Esophagus (tissue), 2 donors: Measurements from ENCODE around the gene TMC1. TPM values are rescaled to one million over a fixed set of nuclear protein-coding genes. Genes with fewer than 3 reads are reported as not detected.

ENCODE experiments used
- H3K27ac ChIP-seq, 2 donors: one replicate each; pipeline ENCODE4 v1.5.1; 2013; ENCODE audit warnings: low read depth in 2 of 2, mild to moderate bottlenecking in 2 of 2, inconsistent platforms in 1 of 2, low read length in 1 of 2, moderate library complexity in 1 of 2
- H3K27me3 ChIP-seq, 2 donors: one replicate each; pipeline ENCODE4 v1.6.1; 2013; ENCODE audit warnings: low read length in 2 of 2, control low read depth in 1 of 2, mild to moderate bottlenecking in 1 of 2; ENCODE audit not compliant: insufficient read depth in 2 of 2, control insufficient read depth in 1 of 2
- H3K36me3 ChIP-seq, 2 donors: one replicate each; pipeline ENCODE4 v1.6.1; 2013; ENCODE audit warnings: low read length in 1 of 2; ENCODE audit not compliant: control insufficient read depth in 2 of 2, insufficient read depth in 2 of 2
- H3K4me1 ChIP-seq, 2 donors: one replicate each; pipeline ENCODE4 v1.6.1; 2013; ENCODE audit warnings: low read length in 1 of 2; ENCODE audit not compliant: control insufficient read depth in 2 of 2, insufficient read depth in 2 of 2
- H3K4me3 ChIP-seq, 2 donors: one replicate each; pipeline ENCODE4 v1.5.1; 2013; ENCODE audit warnings: low read length in 2 of 2, mild to moderate bottlenecking in 2 of 2, low read depth in 1 of 2, moderate library complexity in 1 of 2
- H3K9me3 ChIP-seq, 2 donors: one replicate each; pipeline ENCODE4 v1.6.1; 2013; ENCODE audit warnings: mild to moderate bottlenecking in 2 of 2, low read depth in 1 of 2, low read length in 1 of 2, moderate library complexity in 1 of 2; ENCODE audit not compliant: control insufficient read depth in 2 of 2, insufficient read depth in 1 of 2
- WGBS, 2 donors: extraction: QIAGEN DNeasy Blood & Tissue Kit; methylation state at CpG; one replicate each; pipeline ENCODE4 v1.1.7; 2013; 5-methylcytosine and 5-hydroxymethylcytosine counted together
- polyA plus RNA-seq, 2 donors: library from polyadenylated mRNA; stranded (reverse); fragments of 200-250 nt; gene quantifications; one replicate each; pipeline ENCODE4 v1.2.3, GENCODE V29; 2013
- donor health status: healthy with polysubstance abuse.
- donor health status: Bipolar disorder and iron deficiency.

Gene TMC1
- polyA plus RNA-seq, 2 donors, result 6.1 to 10.3 TPM

DNA sequence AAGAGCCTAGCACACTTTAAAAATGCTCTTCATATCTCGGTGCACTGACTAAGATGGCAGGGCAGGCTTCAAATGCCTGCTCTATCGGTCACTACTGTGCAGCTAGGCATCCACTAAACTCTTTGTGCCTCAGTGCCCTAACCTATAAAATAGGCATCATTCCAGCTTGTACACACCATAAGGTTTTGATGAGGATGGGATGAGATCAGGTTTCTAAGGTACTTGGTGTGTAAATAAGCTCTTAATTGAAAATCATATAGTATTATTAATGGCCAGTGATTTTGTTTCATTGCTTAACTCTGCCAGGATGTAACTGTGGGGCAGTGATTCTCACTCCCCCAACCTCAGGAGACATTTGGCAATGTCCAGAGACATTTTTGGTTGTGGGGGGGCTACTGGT, 352.9 kb downstream of the TMC1 start:
- Histone ChIP-seq H3K27ac (no peak overlapping the region), H3K9me3 (no peaks in the 10 kb centered on the region), H3K36me3 (no peaks in the 10 kb centered on the region), H3K4me3 (no peak overlapping the region), H3K4me1 (no peaks in the 10 kb centered on the region), H3K27me3 (no peaks in the 10 kb centered on the region)
- WGBS, 2 donors, result 91 to 94% methylated on average over 2 of the region's 2 CpGs

DNA sequence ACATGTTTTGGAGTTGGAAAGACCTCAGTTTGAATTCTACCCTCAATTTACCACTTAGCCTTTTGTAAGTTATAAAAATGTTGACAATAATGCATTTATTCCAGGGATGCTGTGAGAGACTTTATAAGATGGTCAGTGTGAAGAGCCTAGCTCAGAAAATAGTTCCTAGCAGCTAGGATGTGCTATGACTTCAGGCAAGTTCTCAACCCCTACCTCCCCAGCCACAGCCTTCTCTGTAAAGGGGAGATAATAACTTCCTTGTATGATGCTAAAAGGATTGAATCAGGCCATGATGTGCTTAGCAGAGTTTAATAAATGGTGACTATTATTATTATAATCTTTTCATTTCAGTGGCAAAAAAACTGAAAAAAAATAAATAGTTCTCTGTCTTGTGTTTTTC, 353.8 kb downstream of the TMC1 start:
- H3K4me1 ChIP-seq, result no peaks in the 10 kb centered on the region
- no peaks in the 10 kb centered on the region for H3K27me3 ChIP-seq
- no peaks in the 10 kb centered on the region for H3K36me3 ChIP-seq
- no peaks in the 10 kb centered on the region for H3K9me3 ChIP-seq
- H3K27ac ChIP-seq, result no peak overlapping the region
- H3K4me3 ChIP-seq, result no peak overlapping the region

DNA sequence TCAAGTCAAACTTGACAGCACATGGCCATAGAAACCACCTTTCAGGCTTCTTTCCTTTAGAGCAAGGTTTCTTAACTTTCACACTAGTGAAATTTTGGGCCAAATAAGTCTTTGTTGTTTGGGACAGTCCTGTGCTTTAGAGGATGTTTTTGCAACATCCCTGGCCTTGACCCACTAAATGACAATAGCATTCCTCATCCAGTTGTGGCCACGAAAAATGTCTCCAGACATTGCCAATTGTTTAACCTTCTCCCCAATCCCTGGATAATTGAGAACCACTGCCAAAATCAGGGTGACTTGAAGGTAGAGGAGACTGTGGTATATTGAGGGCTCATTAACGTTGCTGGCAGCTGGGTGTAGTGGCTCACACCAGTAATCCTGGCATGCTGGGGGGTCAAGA, 359.4 kb downstream of the TMC1 start:
- H3K27me3 ChIP-seq, result no peaks in the 10 kb centered on the region
- no peaks in the 10 kb centered on the region for H3K36me3 ChIP-seq
- no peak overlapping the region for H3K4me3 ChIP-seq
- 76 to 79% methylated on average over 2 of the region's 2 CpGs for WGBS, 2 donors
- no peaks in the 10 kb centered on the region for H3K9me3 ChIP-seq
- H3K4me1 ChIP-seq, result peaks cover 0 to 2% of the 10 kb centered on the region in 2 donors
- no peak overlapping the region for H3K27ac ChIP-seq

DNA sequence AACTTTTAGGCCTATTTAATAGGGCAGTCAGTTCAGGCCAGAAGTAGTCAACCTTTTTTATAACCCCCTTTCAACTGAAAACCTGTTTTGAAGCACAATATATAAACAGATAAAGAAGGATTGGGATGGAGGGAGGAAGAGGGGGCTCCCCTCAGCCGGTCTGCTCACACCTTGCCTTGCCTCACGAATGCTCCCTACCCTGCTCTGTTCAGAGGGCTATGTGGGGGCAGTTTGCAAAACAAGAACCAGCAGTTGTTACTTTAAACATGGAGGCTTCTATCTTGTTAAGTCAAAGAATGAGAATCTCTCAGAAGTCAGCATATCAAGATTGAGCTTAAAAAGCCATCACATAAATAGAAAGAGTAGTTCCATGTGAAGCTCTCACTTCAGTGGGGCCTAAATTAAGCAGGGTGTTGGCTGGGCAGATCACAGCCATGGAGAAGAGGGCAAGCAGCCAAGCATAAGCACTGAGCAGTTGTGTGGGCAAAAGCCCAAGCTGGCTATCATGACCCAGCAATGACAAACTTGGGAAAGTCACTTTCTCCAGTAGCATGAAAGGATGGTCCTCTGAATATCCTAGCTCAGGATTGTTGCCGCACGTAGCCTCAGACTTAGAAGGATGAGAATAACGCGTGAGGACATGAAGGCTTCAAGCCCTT, 360.8 kb downstream of the TMC1 start:
- H3K9me3 ChIP-seq, result no peaks in the 10 kb centered on the region
- no peaks in the 10 kb centered on the region for H3K36me3 ChIP-seq
- peak overlapping the region in 1 of 2 donors; percentile 22 for H3K27ac ChIP-seq
- peaks cover 0 to 2% of the 10 kb centered on the region in 2 donors for H3K4me1 ChIP-seq
- no peak overlapping the region for H3K4me3 ChIP-seq
- no peaks in the 10 kb centered on the region for H3K27me3 ChIP-seq
- WGBS, 2 donors, result 67 to 82% methylated on average over 6 of the region's 6 CpGs

DNA sequence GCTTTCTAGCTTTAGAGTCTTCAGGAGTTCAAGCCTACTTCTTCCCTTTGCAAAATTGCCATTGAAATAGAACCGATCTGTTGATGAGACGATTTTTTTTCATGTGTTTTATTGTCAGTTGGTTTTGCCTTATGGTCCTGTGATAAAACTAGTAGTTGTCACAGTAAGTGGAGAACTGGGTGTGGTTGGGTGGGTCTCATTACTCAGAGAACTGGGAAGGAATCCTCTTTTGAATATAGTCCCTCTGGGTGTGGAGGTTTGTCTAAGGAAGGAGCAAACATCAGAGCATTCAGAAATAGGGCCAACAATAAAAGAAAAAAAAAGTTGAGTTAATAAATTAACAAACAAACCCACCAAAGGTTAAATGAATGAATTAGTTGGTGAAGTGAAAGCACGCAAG, 362.5 kb downstream of the TMC1 start:
- peaks cover 0 to 2% of the 10 kb centered on the region in 2 donors for H3K4me1 ChIP-seq
- H3K27ac ChIP-seq, result no peak overlapping the region
- no peak overlapping the region for H3K4me3 ChIP-seq
- H3K36me3 ChIP-seq, result no peaks in the 10 kb centered on the region
- H3K27me3 ChIP-seq, result no peaks in the 10 kb centered on the region
- WGBS, 2 donors, result 68 to 76% methylated on average over 3 of the region's 3 CpGs
- no peaks in the 10 kb centered on the region for H3K9me3 ChIP-seq

DNA sequence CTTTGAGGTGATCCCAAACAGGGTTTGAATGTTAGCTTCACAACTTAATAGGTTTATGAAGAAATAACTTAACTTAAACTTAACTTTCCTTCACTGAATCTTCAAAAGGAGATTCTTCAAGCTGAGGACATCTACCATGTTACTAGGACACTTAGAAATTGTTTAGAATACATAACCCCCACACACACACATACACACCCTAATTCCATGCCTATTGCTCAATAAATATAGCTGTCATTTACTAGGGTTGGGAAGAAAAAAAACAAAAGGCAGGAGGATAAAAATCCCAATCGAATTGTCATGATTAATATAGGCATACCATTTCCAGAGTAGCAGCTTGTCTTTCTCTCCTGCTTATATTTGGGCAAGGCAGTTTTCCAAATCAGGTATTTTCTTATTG, 363.1 kb downstream of the TMC1 start:
- Histone ChIP-seq H3K4me1 (peaks cover 0 to 2% of the 10 kb centered on the region in 2 donors), H3K27ac (no peak overlapping the region), H3K36me3 (no peaks in the 10 kb centered on the region), H3K4me3 (no peak overlapping the region), H3K9me3 (no peaks in the 10 kb centered on the region), H3K27me3 (no peaks in the 10 kb centered on the region)
- 41 to 56% methylated on average over 1 of the region's 1 CpG for WGBS, 2 donors

Other genes with a start within 250 kb of the TMC1 start
- 100 to 1,000 TPM; 124 to 155 TPM for gene ZFAND5, start 156.4 kb upstream of the TMC1 start, polyA plus RNA-seq